Astrocyte (in vitro differentiated cells and primary cell): Measurements from ENCODE around the gene ZNF3. TPM values are rescaled to one million over a fixed set of nuclear protein-coding genes. Genes with fewer than 3 reads are reported as not detected.

Source experiments
- DNase-seq: peaks from one replicate; pipeline ENCODE4 v3.0.0-alpha.2; 2010; ENCODE audit warnings: low read depth
- FAIRE-seq: peaks from 2 replicates; lab custom pipeline; 2011; peaks lifted over from hg19 to GRCh38; lab: Jason Lieb, UNC
- H2AFZ ChIP-seq: 2 replicates; pipeline ENCODE4 v1.6.0; 2012; ENCODE audit warnings: low read depth, low read length, inconsistent platforms
- H3K27ac ChIP-seq: 2 replicates; pipeline ENCODE4 v1.5.1; 2011; ENCODE audit warnings: low read depth, low read length, inconsistent platforms
- H3K27me3 ChIP-seq: 2 replicates; pipeline ENCODE4 v1.6.0; 2011; ENCODE audit warnings: low read length, inconsistent platforms; ENCODE audit not compliant: insufficient read depth
- H3K36me3 ChIP-seq: 2 replicates; pipeline ENCODE4 v1.5.1; 2011; ENCODE audit warnings: low read length, inconsistent platforms; ENCODE audit not compliant: insufficient read depth
- H3K4me1 ChIP-seq: 2 replicates; pipeline ENCODE4 v1.5.1; 2011; ENCODE audit warnings: low read length, inconsistent platforms; ENCODE audit not compliant: insufficient read depth
- H3K4me2 ChIP-seq: 2 replicates; pipeline ENCODE4 v1.6.0; 2012; ENCODE audit warnings: low read length, inconsistent platforms
- H3K4me3 ChIP-seq: 2 replicates; pipeline ENCODE4 v1.5.1; 2011; ENCODE audit warnings: low read depth, mild to moderate bottlenecking, low read length, inconsistent platforms; ENCODE audit not compliant: insufficient read depth
- H3K79me2 ChIP-seq: 2 replicates; pipeline ENCODE4 v1.6.0; 2012; ENCODE audit warnings: mild to moderate bottlenecking, low read length, inconsistent platforms; ENCODE audit not compliant: insufficient read depth
- H3K9ac ChIP-seq: 2 replicates; pipeline ENCODE4 v1.6.0; 2012; ENCODE audit warnings: mild to moderate bottlenecking, low read length, inconsistent platforms
- H3K9me3 ChIP-seq: 2 replicates; pipeline ENCODE4 v1.5.1; 2012; ENCODE audit warnings: low read depth, mild to moderate bottlenecking, low read length, inconsistent platforms; ENCODE audit not compliant: insufficient read depth
- H4K20me1 ChIP-seq: 2 replicates; pipeline ENCODE4 v1.6.0; 2012; ENCODE audit warnings: low read length, inconsistent platforms; ENCODE audit not compliant: insufficient read depth
- H3K27ac Mint-ChIP-seq: one replicate; pipeline ENCODE4 v1.8.0; 2021; ENCODE audit warnings: mild to moderate bottlenecking, mixed read lengths; ENCODE audit not compliant: unreplicated experiment
- H3K27me3 Mint-ChIP-seq: one replicate; pipeline ENCODE4 v1.8.0; 2021; ENCODE audit warnings: low read depth, mixed read lengths; ENCODE audit not compliant: unreplicated experiment
- H3K36me3 Mint-ChIP-seq: one replicate; pipeline ENCODE4 v1.8.0; 2021; ENCODE audit warnings: low read depth, mixed read lengths; ENCODE audit not compliant: unreplicated experiment
- H3K4me1 Mint-ChIP-seq: one replicate; pipeline ENCODE4 v1.8.0; 2021; ENCODE audit warnings: low read depth, mixed read lengths; ENCODE audit not compliant: unreplicated experiment
- H3K4me3 Mint-ChIP-seq: one replicate; pipeline ENCODE4 v1.8.0; 2021; ENCODE audit warnings: mild to moderate bottlenecking, moderate library complexity, mixed read lengths; ENCODE audit not compliant: unreplicated experiment
- H3K9me3 Mint-ChIP-seq: one replicate; pipeline ENCODE4 v1.8.0; 2021; ENCODE audit warnings: mild to moderate bottlenecking, mixed read lengths; ENCODE audit not compliant: unreplicated experiment
- EZH2 ChIP-seq: IDR thresholded peaks from 2 replicates; pipeline ENCODE4 v1.6.1; 2012; ENCODE audit warnings: mild to moderate bottlenecking, low read length, inconsistent platforms; ENCODE audit not compliant: insufficient read depth
- total RNA-seq: library from RNA; stranded (reverse); gene quantifications from 2 replicates; pipeline ENCODE4 v1.2.1, GENCODE V29; 2021
- TF ChIP-seq, protein P1 (sequence below): IDR thresholded peaks from 2 replicates; pipeline ENCODE4 v1.5.1; 2011; ENCODE audit warnings: low read depth, mild to moderate bottlenecking, inconsistent platforms, low read length, moderate library complexity; ENCODE audit not compliant: insufficient read depth

ZNF3 gene
- total RNA-seq, 1 donor from 2014 or later: 24.0 TPM

DNA sequence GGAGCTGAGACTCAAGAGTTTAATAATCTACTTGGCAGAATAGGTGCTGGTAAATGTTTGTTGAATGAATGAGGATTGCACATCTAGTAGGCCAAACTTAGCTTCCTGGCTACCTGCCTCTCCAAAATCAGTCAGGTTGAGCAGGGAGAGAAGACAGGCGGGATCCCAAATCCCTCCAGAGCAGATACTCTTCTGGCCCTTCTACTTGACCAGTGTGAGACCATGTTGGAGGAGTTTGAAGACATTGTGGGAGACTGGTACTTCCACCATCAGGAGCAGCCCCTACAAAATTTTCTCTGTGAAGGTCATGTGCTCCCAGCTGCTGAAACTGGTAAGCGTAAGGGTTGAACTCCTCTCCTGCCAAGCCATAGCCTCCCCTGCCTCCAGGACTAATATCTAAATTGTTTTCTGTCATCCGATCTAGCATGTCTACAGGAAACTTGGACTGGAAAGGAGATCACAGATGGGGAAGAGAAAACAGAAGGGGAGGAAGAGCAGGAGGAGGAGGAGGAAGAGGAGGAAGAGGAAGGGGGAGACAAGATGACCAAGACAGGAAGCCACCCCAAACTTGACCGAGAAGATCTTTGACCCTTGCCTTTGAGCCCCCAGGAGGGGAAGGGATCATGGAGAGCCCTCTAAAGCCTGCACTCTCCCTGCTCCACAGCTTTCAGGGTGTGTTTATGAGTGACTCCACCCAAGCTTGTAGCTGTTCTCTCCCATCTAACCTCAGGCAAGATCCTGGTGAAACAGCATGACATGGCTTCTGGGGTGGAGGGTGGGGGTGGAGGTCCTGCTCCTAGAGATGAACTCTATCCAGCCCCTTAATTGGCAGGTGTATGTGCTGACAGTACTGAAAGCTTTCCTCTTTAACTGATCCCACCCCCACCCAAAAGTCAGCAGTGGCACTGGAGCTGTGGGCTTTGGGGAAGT lies 43.0 kb upstream of the ZNF3 start:
- FAIRE-seq: no peak
- no peaks in the 10 kb centered on the region for H3K9me3 ChIP-seq
- H3K27me3 ChIP-seq: no peaks in the 10 kb centered on the region
- Mint-ChIP-seq H3K9me3 (no peaks in the 10 kb centered on the region), H3K36me3 (peaks cover 6% of the 10 kb centered on the region), H3K27ac (no peak overlapping the region), H3K4me3 (peak overlapping the region; percentile 34), H3K4me1 (peaks cover 6% of the 10 kb centered on the region), H3K27me3 (peaks cover 4% of the 10 kb centered on the region)
- TF ChIP-seq, protein P1, sequence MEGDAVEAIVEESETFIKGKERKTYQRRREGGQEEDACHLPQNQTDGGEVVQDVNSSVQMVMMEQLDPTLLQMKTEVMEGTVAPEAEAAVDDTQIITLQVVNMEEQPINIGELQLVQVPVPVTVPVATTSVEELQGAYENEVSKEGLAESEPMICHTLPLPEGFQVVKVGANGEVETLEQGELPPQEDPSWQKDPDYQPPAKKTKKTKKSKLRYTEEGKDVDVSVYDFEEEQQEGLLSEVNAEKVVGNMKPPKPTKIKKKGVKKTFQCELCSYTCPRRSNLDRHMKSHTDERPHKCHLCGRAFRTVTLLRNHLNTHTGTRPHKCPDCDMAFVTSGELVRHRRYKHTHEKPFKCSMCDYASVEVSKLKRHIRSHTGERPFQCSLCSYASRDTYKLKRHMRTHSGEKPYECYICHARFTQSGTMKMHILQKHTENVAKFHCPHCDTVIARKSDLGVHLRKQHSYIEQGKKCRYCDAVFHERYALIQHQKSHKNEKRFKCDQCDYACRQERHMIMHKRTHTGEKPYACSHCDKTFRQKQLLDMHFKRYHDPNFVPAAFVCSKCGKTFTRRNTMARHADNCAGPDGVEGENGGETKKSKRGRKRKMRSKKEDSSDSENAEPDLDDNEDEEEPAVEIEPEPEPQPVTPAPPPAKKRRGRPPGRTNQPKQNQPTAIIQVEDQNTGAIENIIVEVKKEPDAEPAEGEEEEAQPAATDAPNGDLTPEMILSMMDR: no peak
- no peak for TF ChIP-seq EZH2
- no peak overlapping the region for H3K4me2 ChIP-seq
- H4K20me1 ChIP-seq: no peaks in the 10 kb centered on the region
- H3K4me1 ChIP-seq: peaks cover 26% of the 10 kb centered on the region
- H3K4me3 ChIP-seq: no peak overlapping the region
- no peak overlapping the region for H3K27ac ChIP-seq
- peaks cover 2% of the 10 kb centered on the region for H3K36me3 ChIP-seq
- peaks cover 14% of the 10 kb centered on the region for H3K79me2 ChIP-seq
- no peak for DNase-seq
- no peak overlapping the region for H2AFZ ChIP-seq
- H3K9ac ChIP-seq: no peak overlapping the region

DNA sequence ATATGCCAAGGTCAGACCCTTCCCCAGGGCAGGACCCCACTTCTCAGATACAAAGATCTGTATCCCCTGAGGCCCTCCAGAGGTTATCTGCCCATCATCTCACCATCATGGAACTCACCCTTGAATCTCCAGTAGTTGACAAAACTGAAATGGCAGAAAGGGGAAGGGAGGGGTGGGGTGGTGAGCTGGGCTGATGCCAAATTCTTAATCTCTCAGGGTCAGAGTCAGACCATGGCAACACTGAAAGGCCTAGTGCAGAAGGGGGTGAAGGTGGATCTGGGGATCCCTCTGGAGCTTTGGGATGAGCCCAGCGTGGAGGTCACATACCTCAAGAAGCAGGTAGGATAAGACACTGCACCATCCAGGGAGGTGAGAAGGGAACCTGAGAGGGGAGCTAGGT lies 41.0 kb upstream of the ZNF3 start:
- Mint-ChIP-seq H3K9me3 (peaks cover 2% of the 10 kb centered on the region), H3K27ac (no peak overlapping the region), H3K4me1 (peaks cover 6% of the 10 kb centered on the region), H3K27me3 (no peaks in the 10 kb centered on the region), H3K4me3 (no peak overlapping the region), H3K36me3 (peaks cover 8% of the 10 kb centered on the region)
- DNase-seq (no peak), FAIRE-seq (no peak)
- Histone ChIP-seq H3K4me2 (no peak overlapping the region), H2AFZ (no peak overlapping the region), H3K27me3 (no peaks in the 10 kb centered on the region), H3K4me1 (peaks cover 21% of the 10 kb centered on the region), H3K4me3 (no peak overlapping the region), H3K36me3 (peaks cover 2% of the 10 kb centered on the region), H4K20me1 (no peaks in the 10 kb centered on the region), H3K9me3 (no peaks in the 10 kb centered on the region), H3K79me2 (peaks cover 25% of the 10 kb centered on the region), H3K9ac (no peak overlapping the region), H3K27ac (no peak overlapping the region)
- no peak for TF ChIP-seq EZH2
- TF ChIP-seq, protein P1: no peak

GRCh38 chr7:100122067-100122466 lies 40.5 kb upstream of the ZNF3 start:
- Histone ChIP-seq H3K36me3 (peaks cover 2% of the 10 kb centered on the region), H3K4me3 (no peak overlapping the region), H2AFZ (no peak overlapping the region), H3K9ac (no peak overlapping the region), H4K20me1 (no peaks in the 10 kb centered on the region), H3K4me1 (peaks cover 20% of the 10 kb centered on the region), H3K4me2 (no peak overlapping the region), H3K27me3 (no peaks in the 10 kb centered on the region), H3K79me2 (peaks cover 25% of the 10 kb centered on the region), H3K9me3 (no peaks in the 10 kb centered on the region), H3K27ac (no peak overlapping the region)
- FAIRE-seq: no peak
- no peak for TF ChIP-seq EZH2
- TF ChIP-seq, protein P1: no peak
- no peak overlapping the region for H3K27ac Mint-ChIP-seq
- peaks cover 8% of the 10 kb centered on the region for H3K36me3 Mint-ChIP-seq
- H3K4me1 Mint-ChIP-seq: peaks cover 6% of the 10 kb centered on the region
- no peaks in the 10 kb centered on the region for H3K27me3 Mint-ChIP-seq
- peaks cover 2% of the 10 kb centered on the region for H3K9me3 Mint-ChIP-seq
- no peak overlapping the region for H3K4me3 Mint-ChIP-seq
- no peak for DNase-seq
